Psoas muscle (tissue), 8 donors: ENCODE data around the gene RALGDS. TPM values are rescaled to one million over a fixed set of nuclear protein-coding genes. Genes with fewer than 3 reads are reported as not detected.

ENCODE experiments used
- ATAC-seq, 4 donors: fragments of 200-7000 bp; cut with Tn5 transposase; one replicate each; pipeline ENCODE4 v1.9.1; 2020; ENCODE audit warnings: moderate library complexity in 3 of 4, mild to moderate bottlenecking in 2 of 4
- DNase-seq, 2 donors: peaks; one replicate each; pipeline ENCODE4 v3.0.0-alpha.2; 2020
- H3K27ac ChIP-seq: fragments of 200-600 bp; one replicate; pipeline ENCODE4 v1.8.0; 2022
- H3K27me3 ChIP-seq, 3 donors: fragments of 200-600 bp in 1 of 3; one replicate each; pipeline versions ENCODE4 v1.6.1 to v1.8.0; 2013 to 2022; ENCODE audit warnings: low read length in 2 of 3, mild to moderate bottlenecking in 2 of 3, moderate library complexity in 1 of 3; ENCODE audit not compliant: insufficient read depth in 3 of 3
- H3K36me3 ChIP-seq, 2 donors: fragments of 200-600 bp in 1 of 2; one replicate each; pipeline versions ENCODE4 v1.6.1 to v1.8.0; 2013 to 2022; ENCODE audit warnings: low read depth in 1 of 2, mild to moderate bottlenecking in 1 of 2, moderate library complexity in 1 of 2; ENCODE audit not compliant: insufficient read depth in 1 of 2
- H3K4me1 ChIP-seq: fragments of 200-600 bp; one replicate; pipeline ENCODE4 v1.8.0; 2022
- H3K4me3 ChIP-seq: fragments of 200-600 bp; one replicate; pipeline ENCODE4 v1.8.0; 2022; ENCODE audit warnings: mild to moderate bottlenecking
- H3K9me3 ChIP-seq: fragments of 200-600 bp; one replicate; pipeline ENCODE4 v1.8.0; 2022
- CTCF ChIP-seq: fragments of 200-600 bp; IDR thresholded peaks from one replicate; pipeline ENCODE4 v1.8.0; 2022; ENCODE audit warnings: antibody characterized with exemption
- WGBS, 3 donors: extraction: QIAGEN DNeasy Blood & Tissue Kit; methylation state at CpG; one replicate each; pipeline versions ENCODE4 v1.1.6 to v1.1.7; 2013; 5-methylcytosine and 5-hydroxymethylcytosine counted together
- intact Hi-C, 2 donors: fragments of 100-400 bp; cut with DNase I; formaldehyde crosslinking; loops; one replicate each; pipeline versions ENCODE4 v1.11.0 to v1.14.2; 2022
- polyA plus RNA-seq, 3 donors: library from polyadenylated mRNA; stranded (reverse); fragments of 200-250 nt; gene quantifications; one replicate each; pipeline ENCODE4 v1.2.3, GENCODE V29; 2013
- total RNA-seq, 4 donors: library from RNA; stranded (reverse); fragmentation: NEBNext Ultra II Directional in 2 of 4; extraction: Animal tissue kit (Norgen Biotek cat#: 25700) in 2 of 4; gene quantifications; one replicate each; pipeline versions ENCODE4 v1.2.1 to v1.2.4, GENCODE V29; 2021 to 2023
- donor health status: healthy with polysubstance abuse.
- donor health status: DM: no; HTN: no; CAD: no; lungs with moderate emphysema.
- donor health status: Bipolar disorder and iron deficiency.
- donor health status: healthy.
- donor health status: DM: yes; HTN: yes; CAD: no.
- donor health status: DM: no; HTN: no; CAD: no.
- donor health status: DM: no; HTN: no; CAD: no.
- donor health status: DM: yes; HTN: yes; CAD: no.

Gene RALGDS
- total and polyA plus RNA-seq, 7 donors = 12.3 to 64.6 (median 20.5) TPM

- H3K9me3 ChIP-seq = no peaks in the 10 kb centered on the region
- no peak overlapping the region for H3K27ac ChIP-seq
- H3K36me3 ChIP-seq = peaks cover 0 to 66% of the 10 kb centered on the region in 2 donors
- H3K4me3 ChIP-seq = no peak overlapping the region
- WGBS, 3 donors = 89 to 94% (median 91%) methylated on average over 18 of the region's 18 CpGs
- DNase-seq (peak in 1 of 2 donors; percentile 28), ATAC-seq (no peak)
- H3K4me1 ChIP-seq = peaks cover 34% of the 10 kb centered on the region
- intact Hi-C loops = loop anchor here in 1 of 2 donors (5.0 kb wide), 1 partner anchor 58 kb away; no protein-coding TSS in a partner anchor
- TF ChIP-seq CTCF = no peak
- no peaks in the 10 kb centered on the region for H3K27me3 ChIP-seq
Measured at GRCh38 chr9:133109931-133110650, 10.9 kb downstream of the RALGDS start.

GRCh38 chr9:133108794-133109641 is 12.0 kb downstream of the RALGDS start:
- H3K4me1 ChIP-seq = peaks cover 23% of the 10 kb centered on the region
- WGBS, 3 donors = 94 to 97% (median 94%) methylated on average over 19 of the region's 19 CpGs
- intact Hi-C loops = loop anchor here in 1 of 2 donors (5.0 kb wide), 1 partner anchor 57 kb away; no protein-coding TSS in a partner anchor

GRCh38 chr9:133107961-133108793 is 12.9 kb downstream of the RALGDS start:
- intact Hi-C loops = loop anchor here in 1 of 2 donors (5.0 kb wide), 1 partner anchor 56 kb away; no protein-coding TSS in a partner anchor
- peaks cover 15% of the 10 kb centered on the region for H3K4me1 ChIP-seq
- DNase-seq (peak in 1 of 2 donors; percentile 27), ATAC-seq (no peak)
- H3K27ac ChIP-seq = no peak overlapping the region
- WGBS, 3 donors = 85 to 93% (median 86%) methylated on average over 18 of the region's 18 CpGs
- TF ChIP-seq CTCF = no peak
- H3K4me3 ChIP-seq = no peak overlapping the region
- H3K9me3 ChIP-seq = no peaks in the 10 kb centered on the region
- H3K36me3 ChIP-seq = peaks cover 0 to 86% of the 10 kb centered on the region in 2 donors
- no peaks in the 10 kb centered on the region for H3K27me3 ChIP-seq

More at GRCh38 chr9:133108794-133109641, 12.0 kb downstream of the RALGDS start:
- no peak for TF ChIP-seq CTCF
- Histone ChIP-seq H3K4me3 (no peak overlapping the region), H3K9me3 (no peaks in the 10 kb centered on the region), H3K27ac (no peak overlapping the region), H3K27me3 (no peaks in the 10 kb centered on the region), H3K36me3 (peaks cover 0 to 77% of the 10 kb centered on the region in 2 donors)
- peak in 1 of 2 donors; percentile 39 for DNase-seq
- ATAC-seq = no peak

GRCh38 chr9:133107245-133107722 is 13.8 kb downstream of the RALGDS start:
- Histone ChIP-seq H3K36me3 (peaks cover 0 to 95% of the 10 kb centered on the region in 2 donors), H3K27me3 (no peaks in the 10 kb centered on the region), H3K9me3 (no peaks in the 10 kb centered on the region), H3K4me1 (peaks cover 6% of the 10 kb centered on the region), H3K4me3 (no peak overlapping the region), H3K27ac (no peak overlapping the region)
- DNase-seq (peak in 1 of 2 donors; percentile 20), ATAC-seq (no peak)
- no peak for TF ChIP-seq CTCF
- intact Hi-C loops = loop anchor here in 1 of 2 donors (5.0 kb wide), 1 partner anchor 55 kb away; no protein-coding TSS in a partner anchor
- WGBS, 3 donors = 90 to 98% (median 93%) methylated on average over 13 of the region's 13 CpGs
